ENCODE data around the gene ATP2A1. TPM values are rescaled to one million over a fixed set of nuclear protein-coding genes. Genes with fewer than 3 reads are reported as not detected.
"Not testable (repeated sequence)": the region's sequence is repeated elsewhere in the genome, so short reads cannot be mapped to it uniquely, and the experiment has no call there.

The ATP2A1 gene
- total RNA-seq, 1 experiment from 2014 or later = not detected

DNA sequence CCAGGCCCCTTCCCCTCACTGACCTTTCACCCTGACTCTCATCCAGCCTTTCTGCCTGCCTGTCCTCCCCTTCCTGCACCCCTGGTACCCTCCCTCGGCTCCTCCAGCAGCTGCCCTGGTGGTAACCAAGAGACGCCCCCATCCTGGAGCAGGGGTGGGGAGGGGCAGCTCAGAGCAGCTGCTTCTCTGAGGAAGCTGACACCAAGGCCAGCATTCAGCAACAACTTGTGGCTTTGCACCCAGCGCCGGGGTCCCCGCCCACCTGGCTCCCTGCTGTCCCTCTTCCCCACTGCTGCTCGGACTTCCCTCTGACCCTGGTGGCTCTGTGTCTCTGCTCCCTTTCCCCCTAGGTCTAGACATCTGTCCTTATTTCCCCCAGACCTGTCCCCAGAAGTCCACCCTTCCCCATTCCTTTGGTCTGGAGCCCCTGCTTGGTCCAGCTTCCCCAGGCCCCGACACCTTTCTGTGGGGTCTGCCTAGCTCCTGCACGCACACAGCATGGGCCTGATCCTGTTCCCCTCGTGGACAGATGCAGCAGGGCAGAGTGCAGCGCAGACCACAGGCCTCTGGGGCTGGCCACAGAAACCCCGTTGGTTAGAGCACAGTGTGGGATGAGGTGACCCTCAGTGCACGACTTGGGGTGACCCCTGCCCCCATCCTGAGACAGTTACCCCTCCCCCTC is 1.2 kb upstream of the ATP2A1 start:
- in situ Hi-C loops (cut with HindIII; ENCODE audit: low pct_unique_long_range_greater_than_20kb, low sequenced_read_pairs) = no loop called here
- no peak for DNase-seq (ENCODE audit: low read depth, low spot score)

DNA sequence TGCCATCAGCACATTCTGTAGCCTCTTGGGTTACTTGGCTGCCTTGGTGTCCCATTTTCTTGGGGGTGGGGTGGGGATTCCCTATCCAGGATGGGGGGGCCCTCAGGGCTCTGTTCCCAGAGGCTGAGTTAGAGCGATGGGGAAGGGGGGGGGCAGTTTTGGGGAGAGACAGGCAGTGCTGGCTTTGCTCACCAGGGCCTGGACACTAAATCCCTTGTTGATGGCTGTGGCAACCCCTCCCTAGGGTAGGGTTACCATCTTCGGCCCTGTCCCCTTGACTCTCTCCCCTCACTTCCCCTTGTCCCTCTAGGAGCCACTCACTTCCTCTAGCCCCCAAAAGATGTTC is 660 bp upstream of the ATP2A1 start:
- no peak for DNase-seq (ENCODE audit: low read depth, low spot score)
- in situ Hi-C loops (cut with HindIII; ENCODE audit: low pct_unique_long_range_greater_than_20kb, low sequenced_read_pairs) = no loop called here

DNA sequence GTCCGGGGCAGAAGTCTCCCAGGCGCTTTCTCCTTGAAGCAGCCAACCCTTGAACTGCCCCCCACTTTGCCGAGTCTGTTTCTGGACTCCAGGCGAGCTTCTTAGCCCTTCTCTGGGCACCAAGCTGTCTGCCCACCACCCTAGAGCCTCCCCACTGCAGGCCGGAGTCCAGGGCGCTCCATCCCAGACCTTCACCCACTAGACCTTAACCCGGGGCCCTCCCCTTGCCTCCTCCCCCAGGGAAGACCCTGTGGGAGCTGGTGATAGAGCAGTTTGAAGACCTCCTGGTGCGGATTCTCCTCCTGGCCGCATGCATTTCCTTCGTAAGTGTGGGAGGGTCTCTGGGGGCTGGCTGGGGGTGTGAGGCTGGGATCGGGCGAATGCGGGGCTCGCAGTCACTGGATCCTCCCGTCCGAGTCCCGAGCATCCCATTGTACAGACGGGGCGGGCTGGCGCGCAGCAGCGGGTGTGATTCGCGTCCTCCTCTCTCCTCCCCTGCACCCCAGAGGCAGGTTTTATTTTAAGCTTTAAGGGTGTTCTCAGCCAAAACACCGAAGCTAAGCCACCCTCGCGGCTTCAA is 1.1 kb downstream of the ATP2A1 start:
- in situ Hi-C loops (cut with HindIII; ENCODE audit: low pct_unique_long_range_greater_than_20kb, low sequenced_read_pairs) = no loop called here

DNA sequence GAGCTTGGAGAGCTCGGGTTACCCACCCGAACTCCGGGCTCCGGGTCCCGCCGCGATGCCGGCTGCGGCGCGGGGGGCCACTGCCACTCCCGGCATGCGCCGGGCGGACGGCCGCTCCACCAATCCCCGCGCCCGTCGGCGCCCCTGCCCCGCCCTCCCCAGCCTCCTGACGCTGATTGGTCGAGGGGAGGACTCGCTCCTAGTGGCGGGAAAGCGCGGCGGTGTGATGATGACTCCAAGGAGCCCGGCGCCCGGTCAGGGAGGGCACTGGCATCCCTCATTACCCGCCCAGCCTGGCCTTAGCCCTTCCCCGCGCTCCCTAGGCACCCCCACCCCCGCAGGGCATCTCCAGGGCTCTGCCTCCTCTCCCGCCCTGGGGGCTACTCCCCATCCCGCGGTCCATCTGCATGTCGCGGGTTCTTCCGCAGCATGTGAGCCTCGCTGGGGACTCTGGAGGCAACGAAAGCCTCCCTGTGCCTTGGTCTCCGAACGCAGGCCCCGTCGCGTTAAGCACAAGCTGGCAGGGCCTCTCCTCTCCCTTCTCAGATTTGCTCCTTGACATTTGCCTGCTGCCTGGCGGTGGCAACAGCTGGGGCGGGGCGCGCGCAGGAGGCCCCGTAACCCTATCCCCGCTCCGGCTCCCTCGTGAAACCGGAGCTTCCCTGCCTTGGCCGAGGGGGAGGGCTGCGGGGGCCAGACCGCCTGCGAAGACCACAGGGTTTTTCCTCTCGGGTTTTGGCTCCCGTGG is 1.7 kb downstream of the ATP2A1 start:
- DNase-seq (ENCODE audit: low read depth, low spot score) = peak; percentile 76
- in situ Hi-C loops (cut with HindIII; ENCODE audit: low pct_unique_long_range_greater_than_20kb, low sequenced_read_pairs) = no loop called here

More for the DNA sequence above, 1.1 kb downstream of the ATP2A1 start:
- DNase-seq (ENCODE audit: low read depth, low spot score) = no peak

DNA sequence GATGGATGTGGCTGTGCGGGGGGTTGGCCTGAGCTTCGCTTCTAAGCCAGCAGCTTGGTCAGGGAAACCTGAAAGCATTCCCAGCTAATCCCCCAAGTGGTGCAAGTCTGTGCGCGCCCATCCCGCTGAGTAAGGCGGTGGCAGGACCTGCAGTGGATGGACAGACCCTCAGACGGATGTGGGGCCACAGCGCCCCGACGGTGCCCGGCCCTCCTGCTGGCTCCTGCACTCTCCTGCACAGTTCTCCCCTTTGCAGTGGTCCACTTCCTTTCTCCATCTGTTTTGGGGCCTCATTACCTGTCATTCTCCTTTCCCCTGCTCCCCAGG is 2.3 kb downstream of the ATP2A1 start:
- in situ Hi-C loops (cut with HindIII; ENCODE audit: low pct_unique_long_range_greater_than_20kb, low sequenced_read_pairs) = no loop called here
- DNase-seq (ENCODE audit: low read depth, low spot score) = no peak

DNA sequence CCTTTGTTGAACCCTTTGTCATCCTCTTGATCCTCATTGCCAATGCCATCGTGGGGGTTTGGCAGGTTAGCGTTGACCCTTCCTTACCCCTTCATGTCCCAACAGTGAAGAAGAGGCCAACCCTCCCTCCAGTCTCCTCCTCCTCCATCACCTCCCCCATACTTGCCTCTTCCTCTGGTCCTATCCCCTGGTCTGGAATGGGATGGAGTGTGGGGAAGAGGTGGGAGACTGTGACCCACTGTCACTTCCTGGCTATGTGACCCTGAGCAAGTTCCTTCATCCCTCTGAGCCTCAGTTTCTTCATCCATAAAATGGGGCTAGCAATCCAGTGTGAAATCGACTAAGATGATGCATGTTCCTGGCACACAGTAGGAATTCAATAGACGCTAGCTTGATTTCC is 2.7 kb downstream of the ATP2A1 start:
- DNase-seq (ENCODE audit: low read depth, low spot score) = no peak
- in situ Hi-C loops (cut with HindIII; ENCODE audit: low pct_unique_long_range_greater_than_20kb, low sequenced_read_pairs) = no loop called here

DNA sequence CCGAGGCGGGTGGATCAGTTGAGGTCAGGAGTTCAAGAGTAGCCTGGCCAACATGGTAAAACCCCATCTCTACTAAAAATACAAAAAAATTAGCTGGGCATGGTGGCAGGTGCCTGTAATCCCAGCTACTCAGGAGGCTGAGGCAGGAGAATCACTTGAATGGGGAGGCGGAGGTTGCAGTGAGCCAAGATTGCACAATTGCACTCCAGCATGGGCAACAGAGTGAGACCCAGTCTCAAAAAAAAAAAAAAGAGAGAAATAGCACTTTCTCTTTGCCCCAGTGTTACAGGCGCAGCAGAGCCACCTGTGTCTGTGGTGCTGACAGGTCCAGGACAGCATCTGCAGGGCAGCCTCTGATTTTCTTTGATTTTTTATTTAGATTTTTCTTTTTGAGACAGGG is 3.3 kb downstream of the ATP2A1 start:
- DNase-seq (ENCODE audit: low read depth, low spot score); in situ Hi-C loops (cut with HindIII; ENCODE audit: low pct_unique_long_range_greater_than_20kb, low sequenced_read_pairs): not testable (repeated sequence)

DNA sequence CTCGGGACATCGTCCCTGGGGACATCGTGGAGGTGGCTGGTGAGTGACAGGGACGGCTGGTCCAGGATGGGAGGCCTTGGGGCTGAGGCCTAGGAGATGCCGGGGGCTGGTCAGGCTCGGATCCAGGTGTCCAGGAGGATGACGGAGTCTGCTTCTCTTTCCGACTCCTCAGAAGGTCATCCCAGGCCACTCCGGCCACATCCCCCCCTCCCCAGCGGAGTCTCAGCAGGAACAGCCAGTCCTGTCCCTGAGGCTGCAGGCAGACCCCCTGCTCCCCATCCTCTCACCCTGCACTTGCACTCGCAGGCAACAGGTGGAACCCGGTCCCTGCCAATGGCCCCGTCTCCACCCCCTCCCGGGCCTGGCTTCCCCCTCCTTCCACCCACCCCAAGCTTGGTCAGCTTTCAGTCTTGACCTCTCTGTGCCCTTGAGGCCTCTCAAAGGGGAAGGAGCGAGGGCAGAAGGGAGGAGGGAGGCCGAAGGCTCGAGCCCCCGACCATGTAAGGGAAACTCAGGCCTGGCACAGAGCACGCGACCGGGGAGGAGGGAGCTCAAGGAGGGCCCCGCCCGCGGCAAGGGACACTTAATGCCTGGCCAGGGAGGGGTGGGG is 4.4 kb downstream of the ATP2A1 start:
- DNase-seq (ENCODE audit: low read depth, low spot score) = no peak
- in situ Hi-C loops (cut with HindIII; ENCODE audit: low pct_unique_long_range_greater_than_20kb, low sequenced_read_pairs) = no loop called here

DNA sequence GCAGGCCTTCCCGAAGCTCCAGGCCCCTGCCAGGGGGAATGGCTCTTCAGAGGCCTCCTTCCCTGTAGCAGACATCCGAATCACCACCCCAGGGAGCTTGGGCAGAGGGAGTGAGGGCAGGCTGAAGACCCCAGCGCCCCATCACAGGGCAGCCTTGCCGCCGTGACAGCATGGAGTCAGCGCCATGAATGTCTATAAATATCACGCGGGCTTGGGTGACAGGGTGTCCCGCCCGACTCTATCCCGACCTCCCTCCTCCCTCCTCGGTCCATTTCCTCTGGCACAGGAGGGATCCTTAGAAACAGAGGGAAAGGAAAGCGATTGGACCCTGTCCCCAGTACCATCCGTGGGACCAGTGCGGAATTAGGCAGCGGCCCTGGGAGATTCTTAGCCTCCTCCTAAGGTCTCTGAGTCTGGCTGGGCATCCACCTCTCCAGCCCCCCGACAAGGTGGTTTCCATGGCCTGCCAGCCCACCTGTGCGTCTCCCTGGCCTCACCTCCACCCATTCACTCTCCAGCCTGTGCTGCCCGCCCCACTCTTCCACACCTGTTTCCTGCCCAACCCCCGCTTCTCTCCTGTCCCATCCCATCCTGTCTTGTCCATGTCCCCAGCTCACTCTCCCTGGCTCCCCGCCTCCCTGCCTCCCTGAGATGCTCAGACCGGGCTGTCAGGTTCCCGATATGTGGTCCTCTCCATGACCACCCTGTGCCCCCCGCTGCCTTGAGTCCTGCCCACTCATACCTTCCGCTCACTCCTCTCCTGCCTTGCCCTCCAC is 5.1 kb downstream of the ATP2A1 start:
- DNase-seq (ENCODE audit: low read depth, low spot score) = no peak
- in situ Hi-C loops (cut with HindIII; ENCODE audit: low pct_unique_long_range_greater_than_20kb, low sequenced_read_pairs) = no loop called here

DNA sequence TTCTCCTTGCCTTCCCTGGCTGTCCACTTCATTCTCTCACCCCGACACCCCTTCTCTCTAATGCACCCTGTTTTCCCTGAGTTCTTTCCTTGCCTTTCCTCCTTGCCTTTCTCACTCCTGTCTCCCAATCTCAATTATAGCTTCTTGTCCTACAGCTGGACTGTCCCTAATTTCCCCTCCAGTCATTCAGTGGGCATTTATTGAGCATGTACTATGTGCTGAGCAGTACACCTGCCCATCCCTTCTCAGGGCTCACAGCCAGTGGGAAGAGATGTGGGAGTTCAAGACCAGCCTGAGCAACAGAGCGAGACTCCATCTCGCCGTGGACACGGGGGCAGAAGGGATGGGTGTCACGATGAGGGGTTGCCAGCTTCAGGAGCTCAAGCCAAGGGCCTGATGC is 5.8 kb downstream of the ATP2A1 start:
- no peak for DNase-seq (ENCODE audit: low read depth, low spot score)
- in situ Hi-C loops (cut with HindIII; ENCODE audit: low pct_unique_long_range_greater_than_20kb, low sequenced_read_pairs) = no loop called here

DNA sequence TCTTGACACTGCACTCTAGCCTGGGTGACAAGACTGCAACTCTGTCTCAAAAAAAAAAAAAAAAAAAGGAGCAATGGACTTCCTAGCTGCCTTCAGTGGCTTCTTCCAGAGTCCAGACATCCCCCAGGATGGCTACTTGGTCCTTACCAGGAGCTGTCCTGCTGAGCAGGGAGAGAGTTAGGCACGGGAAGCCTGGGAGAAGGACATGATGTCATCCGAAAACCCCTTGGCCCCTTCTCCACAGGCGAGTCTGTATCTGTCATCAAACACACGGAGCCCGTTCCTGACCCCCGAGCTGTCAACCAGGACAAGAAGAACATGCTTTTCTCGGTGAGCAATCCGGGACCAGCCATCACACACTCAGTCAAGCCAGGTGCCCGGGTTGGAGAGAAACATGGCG is 8.7 kb downstream of the ATP2A1 start:
- in situ Hi-C loops (cut with HindIII; ENCODE audit: low pct_unique_long_range_greater_than_20kb, low sequenced_read_pairs) = no loop called here
- DNase-seq (ENCODE audit: low read depth, low spot score) = no peak

DNA sequence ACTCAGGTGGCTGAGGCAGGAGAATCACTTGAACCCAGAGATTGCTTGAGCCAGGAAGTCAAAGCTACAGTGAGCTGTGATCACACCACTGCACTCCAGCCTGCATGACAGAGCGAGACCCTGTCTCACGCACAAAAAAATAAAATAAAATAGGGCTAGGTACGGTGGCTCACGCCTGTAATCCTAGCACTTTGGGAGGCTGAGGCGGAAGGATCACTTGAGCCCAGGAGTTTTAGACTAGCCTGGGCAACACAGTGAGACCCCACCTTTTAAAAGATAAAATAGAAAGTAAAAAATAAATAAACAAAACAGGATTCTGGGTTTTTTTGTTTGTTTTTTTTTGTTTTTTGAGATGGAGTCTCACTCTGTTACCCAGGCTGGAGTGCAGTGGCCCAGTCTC is 12.1 kb downstream of the ATP2A1 start:
- DNase-seq (ENCODE audit: low read depth, low spot score); in situ Hi-C loops (cut with HindIII; ENCODE audit: low pct_unique_long_range_greater_than_20kb, low sequenced_read_pairs): not testable (repeated sequence)

DNA sequence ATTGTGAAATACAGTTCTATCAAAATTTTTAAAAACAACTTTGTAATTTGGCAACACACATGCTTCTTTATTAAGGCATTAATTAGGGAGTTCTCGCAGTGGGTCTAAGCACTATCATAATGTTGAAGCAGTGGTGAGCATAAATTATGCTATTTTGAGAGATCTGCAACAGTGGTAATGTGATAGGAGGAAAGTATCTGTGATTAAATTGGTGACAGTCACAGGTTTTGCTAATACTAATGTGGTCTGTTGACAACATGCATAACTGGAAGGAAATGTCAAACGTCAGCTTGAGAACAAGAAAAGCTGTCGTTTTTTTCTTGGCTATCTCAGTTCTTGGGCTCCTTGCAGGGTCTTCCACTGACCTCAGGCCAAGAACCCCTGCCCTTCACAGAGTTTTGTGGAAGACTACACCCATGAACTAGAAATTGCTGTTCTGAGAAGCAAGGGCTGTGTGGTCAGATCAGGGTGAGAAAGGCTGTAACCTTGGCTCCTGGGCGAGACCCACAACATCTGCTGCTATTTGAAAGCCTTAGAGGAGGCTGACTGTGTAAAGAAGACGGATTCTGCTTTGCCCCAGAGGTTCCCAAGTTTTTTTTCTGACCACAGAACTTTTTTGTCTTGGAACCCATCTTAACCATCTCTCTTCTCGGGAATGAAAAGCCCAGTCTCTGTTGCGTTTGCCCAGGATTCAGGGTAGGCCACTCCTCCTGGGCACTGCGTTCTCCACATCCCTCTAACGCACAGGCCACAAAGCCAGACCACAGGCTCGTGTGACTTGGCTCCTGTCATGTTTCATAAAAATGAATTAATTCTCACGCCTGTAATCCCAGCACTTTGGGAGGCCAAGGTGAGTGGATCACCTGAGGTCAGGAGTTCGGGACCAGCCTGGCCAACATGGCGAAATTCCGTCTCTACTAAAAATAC is 13.9 kb downstream of the ATP2A1 start:
- DNase-seq (ENCODE audit: low read depth, low spot score) = no peak
- in situ Hi-C loops (cut with HindIII; ENCODE audit: low pct_unique_long_range_greater_than_20kb, low sequenced_read_pairs) = no loop called here

DNA sequence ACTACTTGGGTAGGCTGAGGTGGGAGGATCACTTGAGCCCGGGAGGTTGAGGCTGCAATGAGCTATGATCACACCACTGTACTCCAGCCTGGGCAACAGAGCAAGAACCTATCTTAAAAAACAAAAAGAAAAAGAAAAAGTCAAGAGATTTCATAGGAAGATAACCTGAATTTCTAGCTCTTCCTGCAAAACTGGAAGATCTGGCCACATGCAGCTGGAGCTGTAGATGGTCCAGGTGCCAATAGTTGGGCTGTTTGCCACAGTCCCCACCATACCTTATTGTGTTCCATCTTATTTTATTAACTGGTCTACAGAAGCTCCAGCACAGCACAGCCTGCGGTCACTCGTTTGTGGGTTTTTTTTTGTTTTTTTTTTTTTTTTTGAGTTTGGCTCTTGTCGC is 15.0 kb downstream of the ATP2A1 start:
- in situ Hi-C loops (cut with HindIII; ENCODE audit: low pct_unique_long_range_greater_than_20kb, low sequenced_read_pairs) = no loop called here

DNA sequence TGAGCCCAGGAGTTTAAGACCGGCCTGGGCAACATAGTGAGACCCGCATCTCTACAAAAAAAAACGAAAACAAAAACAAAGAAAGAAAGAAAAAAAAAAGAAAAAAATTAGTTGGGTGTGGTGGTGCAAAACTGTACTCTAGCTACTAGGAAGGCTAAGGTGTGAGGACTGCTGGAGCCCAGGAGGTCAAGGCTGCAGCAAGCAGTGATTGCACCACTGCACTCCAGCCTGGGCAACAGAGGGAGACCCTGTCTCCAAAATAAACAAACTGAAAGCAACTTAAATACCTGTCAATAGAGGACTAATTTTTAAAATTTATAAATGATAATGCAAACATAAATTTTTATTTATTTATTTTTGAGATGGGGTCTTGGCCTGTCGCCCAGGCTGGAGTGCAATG is 17.3 kb downstream of the ATP2A1 start:
- in situ Hi-C loops (cut with HindIII; ENCODE audit: low pct_unique_long_range_greater_than_20kb, low sequenced_read_pairs) = no loop called here
- no peak for DNase-seq (ENCODE audit: low read depth, low spot score)

More for the DNA sequence above, 15.0 kb downstream of the ATP2A1 start:
- DNase-seq (ENCODE audit: low read depth, low spot score) = no peak

DNA sequence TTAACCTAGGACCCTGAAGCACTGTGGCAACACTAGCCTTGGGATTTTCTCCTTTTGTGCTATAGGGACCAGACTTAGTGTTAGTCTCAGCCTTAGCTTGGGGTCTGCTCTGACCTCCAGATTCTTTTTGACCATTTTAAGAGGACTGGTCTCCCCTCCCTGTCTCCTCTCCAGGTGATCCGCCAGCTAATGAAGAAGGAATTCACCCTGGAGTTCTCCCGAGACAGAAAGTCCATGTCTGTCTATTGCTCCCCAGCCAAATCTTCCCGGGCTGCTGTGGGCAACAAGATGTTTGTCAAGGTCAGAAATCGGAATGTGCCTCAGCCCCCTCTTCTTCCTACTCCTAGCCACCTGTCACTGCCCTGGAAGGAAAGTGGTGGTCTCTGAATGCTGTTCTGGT is 19.5 kb downstream of the ATP2A1 start:
- DNase-seq (ENCODE audit: low read depth, low spot score) = no peak
- in situ Hi-C loops (cut with HindIII; ENCODE audit: low pct_unique_long_range_greater_than_20kb, low sequenced_read_pairs) = no loop called here

DNA sequence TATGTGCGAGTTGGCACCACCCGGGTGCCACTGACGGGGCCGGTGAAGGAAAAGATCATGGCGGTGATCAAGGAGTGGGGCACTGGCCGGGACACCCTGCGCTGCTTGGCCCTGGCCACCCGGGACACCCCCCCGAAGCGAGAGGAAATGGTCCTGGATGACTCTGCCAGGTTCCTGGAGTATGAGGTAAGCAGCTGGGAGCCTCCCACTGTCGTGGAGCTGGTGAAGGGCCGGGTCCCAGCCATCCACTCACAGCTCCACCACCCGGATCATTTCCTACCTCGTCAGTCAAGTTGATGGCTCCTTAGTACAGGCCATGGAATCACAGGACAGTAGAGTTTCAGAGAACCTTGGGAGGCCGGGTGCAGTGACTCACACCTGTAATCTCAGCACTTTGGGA is 20.0 kb downstream of the ATP2A1 start:
- no peak for DNase-seq (ENCODE audit: low read depth, low spot score)

More for the DNA sequence above, 20.0 kb downstream of the ATP2A1 start:
- in situ Hi-C loops (cut with HindIII; ENCODE audit: low pct_unique_long_range_greater_than_20kb, low sequenced_read_pairs) = no loop called here

Data from SK-MEL-5 (cell line).